Stomach (tissue), 9 donors: ENCODE data around the gene FDX2. TPM values are rescaled to one million over a fixed set of nuclear protein-coding genes. Genes with fewer than 3 reads are reported as not detected.

Experiments
- DNase-seq, 2 donors: peaks; one replicate each; pipeline versions ENCODE4 v3.0.0 to v3.0.0-alpha.2; 2013 to 2019
- H3K27ac ChIP-seq, 5 donors: fragments of 200-600 bp in 4 of 5; sonication (generic) in 4 of 5; one replicate each; pipeline ENCODE4 v1.5.1; 2013 to 2019; ENCODE audit warnings: mild to moderate bottlenecking in 1 of 5, moderate library complexity in 1 of 5
- H3K27me3 ChIP-seq, 3 donors: fragments of 200-600 bp; sonication (generic); one replicate each; pipeline ENCODE4 v1.5.1; 2017 to 2019; ENCODE audit warnings: mixed run types in 1 of 3
- H3K36me3 ChIP-seq, 4 donors: fragments of 200-600 bp; sonication (generic); 1 replicate in 3 of 4; 2 replicates in 1 of 4; pipeline ENCODE4 v1.5.1; 2016 to 2019
- H3K4me1 ChIP-seq, 4 donors: fragments of 200-600 bp; sonication (generic); one replicate each; pipeline ENCODE4 v1.5.1; 2016 to 2019
- H3K4me3 ChIP-seq, 4 donors: fragments of 200-600 bp; sonication (generic) in 3 of 4; one replicate each; pipeline ENCODE4 v1.5.1; 2016 to 2019; ENCODE audit warnings: mild to moderate bottlenecking in 1 of 4
- H3K9me3 ChIP-seq, 4 donors: fragments of 200-600 bp; sonication (generic); one replicate each; pipeline ENCODE4 v1.5.1; 2016 to 2019
- CTCF ChIP-seq, 7 experiments: fragments of 450-650 bp in 4 of 7; fragments of 200-600 bp in 3 of 7; sonication (generic) in 3 of 7; IDR thresholded peaks; one replicate each; pipeline ENCODE4 v1.5.1; 2016 to 2019; ENCODE audit warnings: antibody characterized with exemption in 7 of 7, control low read depth in 2 of 7, mild to moderate bottlenecking in 1 of 7
- EP300 ChIP-seq: sonication (generic); formaldehyde crosslinking; IDR thresholded peaks from one replicate; pipeline ENCODE4 v1.6.1; 2017; ENCODE audit warnings: antibody characterized with exemption
- POLR2A ChIP-seq, 4 donors: fragments of 450-650 bp; IDR thresholded peaks; one replicate each; pipeline ENCODE4 v1.6.1; 2016; ENCODE audit warnings: antibody characterized with exemption in 4 of 4, control low read depth in 2 of 4, mild to moderate bottlenecking in 1 of 4, moderate library complexity in 1 of 4
- POLR2AphosphoS5 ChIP-seq, 3 donors: sonication (generic); formaldehyde crosslinking; IDR thresholded peaks; one replicate each; pipeline ENCODE4 v1.6.1; 2016; ENCODE audit warnings: antibody characterized with exemption in 3 of 3
- WGBS, 5 donors: extraction: QIAGEN DNeasy Blood & Tissue Kit in 3 of 5; methylation state at CpG; one replicate each; pipeline versions ENCODE4 v1.1.5 to v1.1.7; 2013 to 2018; 5-methylcytosine and 5-hydroxymethylcytosine counted together
- intact Hi-C: fragments of 100-400 bp; cut with DNase I; formaldehyde crosslinking; loops from one replicate; pipeline ENCODE4 v1.15.1; 2023; ENCODE audit warnings: low total_unique reads
- polyA plus RNA-seq, 3 donors: library from polyadenylated mRNA; stranded (reverse); fragments of 200-250 nt; gene quantifications; one replicate each; pipeline ENCODE4 v1.2.3, GENCODE V29; 2013
- total RNA-seq, 5 donors: library from RNA; depleted of rRNA; stranded (reverse); fragments of >200 nt; gene quantifications; one replicate each; pipeline versions ENCODE4 v1.1.0 to v1.2.3, GENCODE V29; 2014 to 2016
- donor health status: healthy with polysubstance abuse.
- donor health status: Bipolar disorder and iron deficiency.
- donor health status: healthy.

FDX2 gene
- total and polyA plus RNA-seq, 8 donors, result 0.89 to 54.3 (median 28.8) TPM; not detected in 1

GRCh38 chr19:10271543-10272086 is 44.2 kb downstream of the FDX2 start:
- TF ChIP-seq POLR2A (IDR thresholded peaks at IDR 0.05) (no peak), EP300 (no peak), CTCF (IDR thresholded peaks at IDR 0.05) (no peak), POLR2AphosphoS5 (IDR thresholded peaks at IDR 0.05) (no peak)
- peak overlapping the region; percentile 47 to 92 (median 85) for H3K27ac ChIP-seq
- no peaks in the 10 kb centered on the region for H3K9me3 ChIP-seq
- H3K4me3 ChIP-seq, result peak overlapping the region; percentile 39 to 68 (median 44)
- 26 to 37% (median 31%) methylated on average over 11 to 12 of the region's 12 CpGs for WGBS, 5 donors
- peaks cover 16 to 38% (median 29%) of the 10 kb centered on the region in 4 donors for H3K4me1 ChIP-seq
- peak in 1 of 2 donors; percentile 59 for DNase-seq
- H3K36me3 ChIP-seq, result peaks cover 0 to 26% (median 13%) of the 10 kb centered on the region in 4 donors
- intact Hi-C loops, result no loop called here
- peaks cover 0 to 35% (median 0%) of the 10 kb centered on the region in 3 donors for H3K27me3 ChIP-seq

GRCh38 chr19:10270616-10271394 is 45.0 kb downstream of the FDX2 start, which contains the start of gene ICAM1:
ICAM1 (plus strand) TSS chr19:10271120; CDS start chr19:10271160, 40 bp downstream.
- H3K27ac ChIP-seq, result peak within 1 kb of the TSS; percentile 67 to 92 (median 85)
- no peaks in the 10 kb centered on the region for H3K9me3 ChIP-seq
- WGBS, 5 donors, result 2 to 4% (median 2%) methylated on average over 31 to 51 of the region's 51 CpGs
- peak; percentile 39 for TF ChIP-seq EP300
- TF ChIP-seq POLR2AphosphoS5 (IDR thresholded peaks at IDR 0.05), result peak; percentile 35 to 88 (median 87)
- no peak for TF ChIP-seq POLR2A (IDR thresholded peaks at IDR 0.05)
- H3K4me3 ChIP-seq, result peak within 1 kb of the TSS; percentile 39 to 68 (median 44)
- H3K4me1 ChIP-seq, result peaks cover 16 to 38% (median 29%) of the 10 kb centered on the region in 4 donors
- intact Hi-C loops, result no loop called here
- H3K36me3 ChIP-seq, result peaks cover 0 to 18% (median 12%) of the 10 kb centered on the region in 4 donors
- peak; percentile 72 to 88 for DNase-seq
- H3K27me3 ChIP-seq, result peaks cover 0 to 35% (median 0%) of the 10 kb centered on the region in 3 donors

- intact Hi-C loops, result no loop called here
- Histone ChIP-seq H3K4me1 (peaks cover 16 to 38% (median 29%) of the 10 kb centered on the region in 4 donors), H3K27ac (peak overlapping the region; percentile 67 to 92 (median 85)), H3K27me3 (peaks cover 0 to 35% (median 0%) of the 10 kb centered on the region in 3 donors), H3K4me3 (peak overlapping the region; percentile 39 to 68 (median 44)), H3K36me3 (peaks cover 0 to 12% (median 8%) of the 10 kb centered on the region in 4 donors), H3K9me3 (no peaks in the 10 kb centered on the region)
- 3 to 10% (median 4%) methylated on average over 18 to 37 of the region's 37 CpGs for WGBS, 5 donors
- TF ChIP-seq POLR2AphosphoS5 (IDR thresholded peaks at IDR 0.05), result peak in 1 of 3 donors; percentile 23
- no peak for TF ChIP-seq POLR2A (IDR thresholded peaks at IDR 0.05)
- DNase-seq, result peak; percentile 74 to 75
These were observed 45.6 kb downstream of the FDX2 start for GRCh38 chr19:10270180-10270615.

GRCh38 chr19:10269333-10270179 is 46.3 kb downstream of the FDX2 start:
- peak overlapping the region; percentile 39 to 68 (median 44) for H3K4me3 ChIP-seq
- TF ChIP-seq POLR2A (IDR thresholded peaks at IDR 0.05) (no peak), CTCF (IDR thresholded peaks at IDR 0.05) (peak in 5 of 7 experiments; percentile 86 to 92 (median 90)), EP300 (no peak), POLR2AphosphoS5 (IDR thresholded peaks at IDR 0.05) (peak in 1 of 3 donors; percentile 3)
- intact Hi-C loops, result loop anchor here (5.0 kb wide), 1 partner anchor 123 kb away; no protein-coding TSS in a partner anchor
- H3K9me3 ChIP-seq, result no peaks in the 10 kb centered on the region
- H3K4me1 ChIP-seq, result peaks cover 16 to 38% (median 27%) of the 10 kb centered on the region in 4 donors
- peak overlapping the region; percentile 67 to 92 (median 85) for H3K27ac ChIP-seq
- peaks cover 0 to 35% (median 0%) of the 10 kb centered on the region in 3 donors for H3K27me3 ChIP-seq
- WGBS, 5 donors, result 2 to 6% (median 5%) methylated on average over 14 to 59 of the region's 59 CpGs
- peak; percentile 88 to 93 for DNase-seq
- H3K36me3 ChIP-seq, result peaks cover 0 to 6% (median 2%) of the 10 kb centered on the region in 4 donors
